H54 (cell line): ENCODE measurements around the gene TRIP12.
"Not testable (repeated sequence)": the region's sequence is repeated elsewhere in the genome, so short reads cannot be mapped to it uniquely, and the experiment has no call there.

Experiments used
- DNase-seq: peaks from one replicate; pipeline ENCODE4 v3.0.0; 2011; ENCODE audit warnings: low spot score, mixed read lengths; ENCODE audit not compliant: insufficient read length
- FAIRE-seq: peaks from 3 replicates; lab custom pipeline; 2011; peaks lifted over from hg19 to GRCh38; lab: Jason Lieb, UNC
- POLR2A ChIP-seq: IDR thresholded peaks from 2 replicates; pipeline ENCODE4 v1.6.1; 2011; ENCODE audit warnings: low read depth, mild to moderate bottlenecking, low read length

Gene TRIP12

DNA sequence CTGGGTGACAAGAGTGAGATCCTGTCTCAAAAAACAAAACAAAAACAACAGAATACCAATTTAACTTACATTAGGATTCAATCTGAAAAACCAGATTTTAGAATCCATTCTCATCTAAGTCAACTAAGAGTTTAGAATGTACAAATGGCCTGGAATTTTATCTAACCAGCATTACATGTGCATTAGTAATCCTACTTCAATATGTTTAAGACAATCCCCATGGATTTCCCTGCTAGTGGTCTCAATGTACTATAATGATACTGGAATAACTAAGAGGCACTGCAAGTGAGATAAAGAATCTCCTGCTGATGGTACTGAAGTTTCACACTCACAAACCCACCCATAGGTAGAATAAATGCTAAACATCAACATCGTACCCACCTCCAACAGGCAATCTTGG lies 153.6 kb downstream of the TRIP12 start:
- DNase-seq (no peak), FAIRE-seq (no peak)
- no peak for TF ChIP-seq POLR2A

- DNase-seq (no peak), FAIRE-seq (no peak)
- TF ChIP-seq POLR2A = no peak
Measured at GRCh38 chr2:229765721-229766120, 156.1 kb downstream of the TRIP12 start.

DNA sequence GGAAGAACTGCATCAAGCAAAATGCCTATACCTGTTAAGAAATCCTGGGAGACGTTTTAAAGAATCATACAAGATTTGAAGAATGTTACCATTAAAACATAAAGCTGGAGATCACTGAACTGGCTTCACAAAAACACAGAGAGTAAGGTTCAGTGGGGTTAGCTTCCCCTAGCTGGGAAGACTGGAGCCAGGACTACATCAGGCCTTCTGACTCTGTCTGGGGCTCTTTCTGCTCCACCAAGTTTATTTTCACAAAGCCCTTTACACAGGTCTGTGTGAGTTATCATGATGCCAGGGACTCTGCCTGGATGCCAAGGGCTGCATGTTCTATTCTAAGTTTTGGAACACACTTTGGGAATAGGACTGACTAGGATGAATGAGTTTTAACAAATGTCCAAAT lies 160.1 kb downstream of the TRIP12 start:
- FAIRE-seq (no peak), DNase-seq (no peak)
- TF ChIP-seq POLR2A = no peak

DNA sequence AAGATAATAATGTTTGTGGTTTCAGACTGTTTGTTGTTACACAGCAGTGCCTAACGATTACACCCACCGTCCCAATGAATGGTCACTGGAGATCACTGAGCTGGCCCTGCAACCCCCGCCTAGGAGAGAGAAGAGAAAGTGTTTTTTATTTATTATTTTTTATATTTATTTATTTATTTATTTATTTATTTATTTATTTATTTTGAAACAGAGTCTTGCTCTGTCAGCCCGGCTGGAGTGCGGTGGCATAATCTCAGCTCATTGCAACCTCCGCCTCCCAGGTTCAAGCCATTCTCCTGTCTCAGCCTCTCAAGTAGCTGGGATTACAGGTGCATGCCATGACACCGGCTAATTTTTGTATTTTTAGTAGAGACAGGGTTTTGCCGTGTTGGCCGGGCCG lies 164.3 kb downstream of the TRIP12 start:
- not testable (repeated sequence) for DNase-seq, FAIRE-seq

- TF ChIP-seq POLR2A = no peak
- DNase-seq (no peak), FAIRE-seq (no peak)
Measured at GRCh38 chr2:229752970-229753729, 168.7 kb downstream of the TRIP12 start.

- FAIRE-seq (no peak), DNase-seq (no peak)
- TF ChIP-seq POLR2A = no peak
Measured at GRCh38 chr2:229749779-229750178, 172.0 kb downstream of the TRIP12 start.

DNA sequence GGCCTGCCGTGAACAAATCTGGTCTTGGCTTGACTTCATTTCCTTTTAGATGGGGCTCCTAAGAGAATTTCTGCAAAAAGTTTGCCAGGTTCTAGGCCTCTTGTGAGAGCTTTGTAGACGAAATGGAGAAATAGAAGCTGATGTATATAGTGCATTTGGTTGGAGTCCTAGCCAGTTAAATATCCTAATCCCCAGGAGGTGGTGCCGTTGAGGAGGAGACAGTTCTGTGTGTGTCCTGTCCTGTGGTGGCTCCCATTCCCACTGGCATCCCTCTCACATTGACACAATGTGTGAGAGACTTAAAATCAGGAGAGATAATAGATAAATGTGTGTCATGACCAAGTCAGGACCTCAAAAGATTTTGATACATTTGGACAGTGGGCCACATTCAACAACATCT lies 172.9 kb downstream of the TRIP12 start:
- FAIRE-seq (no peak), DNase-seq (no peak)
- TF ChIP-seq POLR2A = no peak

- not testable (repeated sequence) for FAIRE-seq
Measured at GRCh38 chr2:229742691-229743090, 179.1 kb downstream of the TRIP12 start.

GRCh38 chr2:229740279-229740678 lies 181.5 kb downstream of the TRIP12 start:
- DNase-seq (no peak), FAIRE-seq (peak; percentile 53)
- TF ChIP-seq POLR2A = no peak

More at GRCh38 chr2:229742691-229743090, 179.1 kb downstream of the TRIP12 start:
- not testable (repeated sequence) for DNase-seq

GRCh38 chr2:229738024-229738625 lies 183.7 kb downstream of the TRIP12 start:
- FAIRE-seq (no peak), DNase-seq (no peak)
- no peak for TF ChIP-seq POLR2A

DNA sequence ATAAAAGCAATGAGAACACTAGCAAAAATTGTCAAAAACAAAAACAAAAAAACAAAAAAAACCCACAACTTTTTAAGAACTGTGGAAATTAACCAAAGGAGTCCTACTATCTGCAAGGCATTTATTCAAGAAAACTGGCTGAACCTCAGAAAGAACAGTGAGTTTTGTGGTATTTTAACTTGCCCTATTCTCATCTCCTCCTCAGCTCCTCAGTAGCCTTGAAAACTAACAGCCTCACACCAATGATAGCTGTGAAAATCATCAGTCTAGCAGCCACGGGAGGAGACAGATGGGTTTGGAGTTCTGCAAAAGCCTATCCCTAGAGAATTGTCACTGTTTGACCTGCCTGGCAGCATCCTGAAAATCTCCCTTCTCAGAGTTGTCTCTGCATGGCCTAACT lies 187.4 kb downstream of the TRIP12 start:
- FAIRE-seq = no peak
- no peak for DNase-seq
- TF ChIP-seq POLR2A = no peak

GRCh38 chr2:229733611-229734245 lies 188.1 kb downstream of the TRIP12 start:
- DNase-seq (no peak), FAIRE-seq (no peak)
- no peak for TF ChIP-seq POLR2A

GRCh38 chr2:229732897-229733296 lies 188.9 kb downstream of the TRIP12 start:
- no peak for TF ChIP-seq POLR2A
- DNase-seq (no peak), FAIRE-seq (no peak)

DNA sequence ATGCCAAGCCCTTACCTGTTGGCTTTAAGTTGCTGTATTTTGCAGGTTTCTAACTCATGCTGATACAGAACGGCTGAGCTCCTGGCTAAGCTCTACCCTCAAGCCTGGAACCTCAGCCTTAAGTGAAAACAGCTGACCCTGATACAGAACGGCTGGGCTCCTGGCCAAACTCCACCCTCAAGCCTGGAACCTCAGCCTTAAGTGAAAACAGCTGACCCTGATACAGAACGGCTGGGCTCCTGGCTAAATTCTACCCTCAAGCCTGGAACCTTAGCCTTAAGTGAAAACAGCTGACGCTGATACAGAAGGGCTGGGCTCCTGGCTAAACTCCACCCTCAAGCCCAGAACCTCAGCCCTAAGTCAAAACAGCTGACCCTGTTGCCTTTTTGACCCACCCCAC lies 189.9 kb downstream of the TRIP12 start:
- no peak for FAIRE-seq
- TF ChIP-seq POLR2A = no peak
- no peak for DNase-seq

- TF ChIP-seq POLR2A = no peak
- FAIRE-seq = no peak
- no peak for DNase-seq
Measured at GRCh38 chr2:229731363-229731762, 190.4 kb downstream of the TRIP12 start.
